Activated CD4-positive, alpha-beta memory T cell treated with anti-CD3 and anti-CD28 coated beads for 36 hours (primary cell): ENCODE results near the gene MYCN. TPM values are rescaled to one million over a fixed set of nuclear protein-coding genes. Genes with fewer than 3 reads are reported as not detected.
"Not testable (repeated sequence)": the region's sequence is repeated elsewhere in the genome, so short reads cannot be mapped to it uniquely, and the experiment has no call there.

Source experiments
- CTCF ChIA-PET: fragments of 350-600 bp; sonication (Branson Sonifier 250); formaldehyde crosslinking; loops from one replicate; lab custom pipeline; 2021; ENCODE audit warnings: antibody characterized with exemption, inconsistent platforms; lab: Charles Lee
- POLR2A ChIA-PET: fragments of 350-600 bp; sonication (Branson Sonifier 250); formaldehyde crosslinking; loops from one replicate; lab custom pipeline; 2021; ENCODE audit warnings: antibody characterized with exemption; lab: Charles Lee
- DNase-seq: peaks from one replicate; pipeline ENCODE4 v3.0.0-alpha.2; 2020
- H3K27ac Mint-ChIP-seq: one replicate; pipeline ENCODE4 v1.8.0; 2021; ENCODE audit warnings: mixed read lengths
- H3K27me3 Mint-ChIP-seq: one replicate; pipeline ENCODE4 v1.8.0; 2021; ENCODE audit warnings: mixed read lengths
- H3K36me3 Mint-ChIP-seq: one replicate; pipeline ENCODE4 v1.8.0; 2021; ENCODE audit warnings: mixed read lengths
- H3K4me1 Mint-ChIP-seq: one replicate; pipeline ENCODE4 v1.8.0; 2021; ENCODE audit warnings: low read depth, mixed read lengths
- H3K4me3 Mint-ChIP-seq: one replicate; pipeline ENCODE4 v1.8.0; 2021; ENCODE audit warnings: mild to moderate bottlenecking, mixed read lengths
- H3K9me3 Mint-ChIP-seq: one replicate; pipeline ENCODE4 v1.8.0; 2021; ENCODE audit warnings: mixed read lengths
- intact Hi-C: fragments of 100-400 bp; cut with micrococcal nuclease; formaldehyde crosslinking; loops from one replicate; pipeline ENCODE4 v1.15.1; 2023
- total RNA-seq, 2 experiments: library from RNA; stranded (reverse); gene quantifications; one replicate each; pipeline ENCODE4 v1.2.3, GENCODE V29; 2021

MYCN gene
- total RNA-seq, 2 experiments from 2014 or later: 0.17 to 0.38 TPM

GRCh38 chr2:15927551-15928218, 12.7 kb upstream of the MYCN start:
- no peak for DNase-seq
- intact Hi-C loops: no loop called here
- peaks cover 4% of the 10 kb centered on the region for H3K27me3 Mint-ChIP-seq
- CTCF ChIA-PET: no interaction called here
- H3K27ac Mint-ChIP-seq: no peak overlapping the region
- no peaks in the 10 kb centered on the region for H3K36me3 Mint-ChIP-seq
- H3K9me3 Mint-ChIP-seq: no peaks in the 10 kb centered on the region
- H3K4me1 Mint-ChIP-seq: no peaks in the 10 kb centered on the region
- POLR2A ChIA-PET: no interaction called here
- no peak overlapping the region for H3K4me3 Mint-ChIP-seq

- H3K27ac Mint-ChIP-seq, H3K27me3 Mint-ChIP-seq, intact Hi-C loops, H3K9me3 Mint-ChIP-seq, POLR2A ChIA-PET, H3K4me3 Mint-ChIP-seq, DNase-seq, H3K4me1 Mint-ChIP-seq, CTCF ChIA-PET, H3K36me3 Mint-ChIP-seq: not testable (repeated sequence)
Measured at GRCh38 chr2:15929008-15929407, 11.3 kb upstream of the MYCN start.

- H3K27me3 Mint-ChIP-seq: peaks cover 4% of the 10 kb centered on the region
- CTCF ChIA-PET: interaction anchor here (1.7 kb wide), 1 partner anchor 10 kb away, joined by 5 read pairs; no protein-coding TSS in a partner anchor
- intact Hi-C loops: loop anchor here (10.0 kb wide), 1 partner anchor 295 kb away; no protein-coding TSS in a partner anchor
Measured at GRCh38 chr2:15929861-15930260, 10.5 kb upstream of the MYCN start.

DNA sequence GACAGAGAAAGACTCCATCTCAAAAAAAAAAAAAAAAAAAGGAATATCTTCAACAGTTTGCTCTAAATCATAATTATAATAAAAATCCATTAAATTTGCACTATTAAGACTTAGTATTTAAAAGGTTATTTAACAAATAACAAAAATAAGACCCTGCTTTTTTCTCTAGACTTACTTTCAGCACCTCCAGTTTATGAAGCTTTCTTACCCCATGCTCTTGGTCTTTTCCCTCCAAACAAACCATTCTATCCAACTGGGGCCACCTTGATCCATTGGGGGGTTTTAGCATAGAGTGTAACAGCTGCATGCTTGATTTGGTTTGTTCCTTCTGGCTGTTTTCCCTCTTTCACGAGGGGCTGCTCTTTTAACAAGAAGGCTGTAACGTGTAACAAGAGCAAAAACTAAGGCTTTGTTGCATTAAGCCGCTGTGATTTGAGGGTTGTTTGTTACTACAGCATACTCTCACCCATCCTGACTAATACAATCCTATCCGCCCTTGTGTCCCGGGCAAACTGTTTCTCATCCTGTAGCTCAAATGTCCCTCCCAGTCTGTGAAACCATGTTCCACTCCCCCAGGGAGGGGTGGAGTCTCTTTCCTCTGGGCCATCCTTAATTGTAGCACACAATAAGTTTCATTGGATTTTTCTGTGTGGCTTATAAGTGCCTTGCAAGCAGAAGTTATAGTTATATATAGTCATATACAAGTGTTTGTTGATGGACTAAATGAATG, 9.6 kb upstream of the MYCN start:
- ChIA-PET CTCF (interaction anchor here (1.7 kb wide), 1 partner anchor 9 kb away, joined by 5 read pairs; no protein-coding TSS in a partner anchor), POLR2A (no interaction called here)
- no peak overlapping the region for H3K27ac Mint-ChIP-seq
- peaks cover 9% of the 10 kb centered on the region for H3K27me3 Mint-ChIP-seq
- no peaks in the 10 kb centered on the region for H3K9me3 Mint-ChIP-seq
- no peak overlapping the region for H3K4me3 Mint-ChIP-seq
- no peaks in the 10 kb centered on the region for H3K4me1 Mint-ChIP-seq
- intact Hi-C loops: loop anchor here (10.0 kb wide), 1 partner anchor 296 kb away; no protein-coding TSS in a partner anchor
- no peaks in the 10 kb centered on the region for H3K36me3 Mint-ChIP-seq
- no peak for DNase-seq

More at GRCh38 chr2:15929861-15930260, 10.5 kb upstream of the MYCN start:
- POLR2A ChIA-PET: no interaction called here
- Mint-ChIP-seq H3K36me3 (no peaks in the 10 kb centered on the region), H3K9me3 (no peaks in the 10 kb centered on the region), H3K4me1 (no peaks in the 10 kb centered on the region), H3K4me3 (no peak overlapping the region), H3K27ac (no peak overlapping the region)
- no peak for DNase-seq

DNA sequence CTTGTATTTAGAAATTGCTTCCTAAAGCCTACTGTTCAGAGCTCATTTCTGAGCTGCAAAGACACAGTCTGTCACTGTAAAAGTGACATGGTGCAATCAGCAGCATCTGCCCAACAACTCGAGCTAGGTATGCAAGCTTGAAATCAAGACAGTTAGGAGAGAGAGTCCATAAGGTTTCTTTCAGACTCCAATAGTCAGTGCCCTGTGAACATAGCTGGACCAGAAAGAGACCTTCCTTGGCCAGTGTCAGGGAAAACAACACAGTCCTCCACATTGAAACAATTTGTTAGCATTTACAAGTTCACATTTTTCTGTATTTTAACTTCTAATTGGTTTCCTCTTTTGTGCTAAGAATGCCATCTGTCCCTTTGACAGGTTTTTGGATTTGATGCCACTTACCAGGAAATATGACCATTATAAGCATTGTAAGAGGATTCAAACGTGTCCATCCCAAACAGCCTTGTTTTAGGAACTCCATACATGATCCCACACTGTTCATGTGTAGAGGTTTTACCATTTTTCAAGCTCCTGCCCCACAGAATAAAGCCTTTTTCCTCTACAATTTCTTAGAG, 8.9 kb upstream of the MYCN start:
- POLR2A ChIA-PET: no interaction called here
- intact Hi-C loops: loop anchor here (10.0 kb wide), 1 partner anchor 297 kb away; no protein-coding TSS in a partner anchor

GRCh38 chr2:15931950-15932349, 8.4 kb upstream of the MYCN start:
- H3K27ac Mint-ChIP-seq: no peak overlapping the region
- no peaks in the 10 kb centered on the region for H3K9me3 Mint-ChIP-seq
- peaks cover 11% of the 10 kb centered on the region for H3K27me3 Mint-ChIP-seq
- no peak for DNase-seq
- H3K4me1 Mint-ChIP-seq: no peaks in the 10 kb centered on the region
- ChIA-PET CTCF (no interaction called here), POLR2A (no interaction called here)
- intact Hi-C loops: loop anchor here (10.0 kb wide), 1 partner anchor 297 kb away; no protein-coding TSS in a partner anchor
- no peak overlapping the region for H3K4me3 Mint-ChIP-seq
- H3K36me3 Mint-ChIP-seq: no peaks in the 10 kb centered on the region

More for the DNA sequence above, 8.9 kb upstream of the MYCN start:
- no peak overlapping the region for H3K27ac Mint-ChIP-seq
- no peak for DNase-seq
- H3K9me3 Mint-ChIP-seq: no peaks in the 10 kb centered on the region
- H3K4me1 Mint-ChIP-seq: no peaks in the 10 kb centered on the region
- H3K36me3 Mint-ChIP-seq: no peaks in the 10 kb centered on the region
- H3K4me3 Mint-ChIP-seq: no peak overlapping the region
- H3K27me3 Mint-ChIP-seq: peaks cover 11% of the 10 kb centered on the region
- CTCF ChIA-PET: interaction anchor here (1.7 kb wide), 1 partner anchor 8 kb away, joined by 5 read pairs; no protein-coding TSS in a partner anchor

DNA sequence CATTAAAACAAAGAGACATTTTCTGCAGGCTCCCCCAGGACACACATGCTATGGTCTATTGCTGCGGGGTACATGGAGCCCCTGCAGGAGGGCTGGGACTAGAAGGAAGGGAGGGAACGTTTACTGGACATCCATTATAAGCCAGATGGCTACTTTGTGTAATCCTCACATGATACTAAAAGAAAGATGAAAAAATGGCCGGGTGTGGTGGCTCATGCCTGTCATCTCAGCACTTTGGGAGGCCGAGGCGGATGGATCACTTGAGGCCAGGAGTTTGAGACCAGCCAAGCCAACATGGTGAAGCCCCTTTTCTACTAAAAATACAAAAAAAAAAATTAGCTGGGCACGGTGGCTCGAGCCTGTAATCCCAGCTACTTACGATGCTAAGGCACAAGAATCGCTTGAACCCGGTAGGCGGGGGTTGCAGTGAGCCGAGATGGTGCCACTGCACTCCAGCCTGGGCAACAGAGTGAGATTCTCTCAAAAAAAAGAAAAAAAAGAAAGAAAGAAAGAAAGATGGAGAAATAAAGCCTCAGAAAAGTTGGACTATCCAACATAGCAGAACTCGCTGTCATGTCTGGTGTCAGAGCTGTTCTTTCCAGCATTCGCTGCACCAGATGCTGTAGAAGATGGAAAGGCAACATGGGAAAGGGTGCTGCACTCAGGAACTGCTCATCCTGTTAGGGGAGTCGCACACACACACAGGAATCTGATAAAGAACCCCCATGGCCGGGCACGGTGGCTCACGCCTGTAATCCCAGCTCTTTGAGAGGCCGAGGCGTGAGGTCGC, 7.8 kb upstream of the MYCN start:
- CTCF ChIA-PET: no interaction called here
- Mint-ChIP-seq H3K9me3 (no peaks in the 10 kb centered on the region), H3K27me3 (peaks cover 12% of the 10 kb centered on the region), H3K4me3 (no peak overlapping the region), H3K4me1 (no peaks in the 10 kb centered on the region), H3K36me3 (no peaks in the 10 kb centered on the region), H3K27ac (no peak overlapping the region)
- no peak for DNase-seq
- intact Hi-C loops: loop anchor here (10.0 kb wide), 1 partner anchor 298 kb away; no protein-coding TSS in a partner anchor
- POLR2A ChIA-PET: no interaction called here

DNA sequence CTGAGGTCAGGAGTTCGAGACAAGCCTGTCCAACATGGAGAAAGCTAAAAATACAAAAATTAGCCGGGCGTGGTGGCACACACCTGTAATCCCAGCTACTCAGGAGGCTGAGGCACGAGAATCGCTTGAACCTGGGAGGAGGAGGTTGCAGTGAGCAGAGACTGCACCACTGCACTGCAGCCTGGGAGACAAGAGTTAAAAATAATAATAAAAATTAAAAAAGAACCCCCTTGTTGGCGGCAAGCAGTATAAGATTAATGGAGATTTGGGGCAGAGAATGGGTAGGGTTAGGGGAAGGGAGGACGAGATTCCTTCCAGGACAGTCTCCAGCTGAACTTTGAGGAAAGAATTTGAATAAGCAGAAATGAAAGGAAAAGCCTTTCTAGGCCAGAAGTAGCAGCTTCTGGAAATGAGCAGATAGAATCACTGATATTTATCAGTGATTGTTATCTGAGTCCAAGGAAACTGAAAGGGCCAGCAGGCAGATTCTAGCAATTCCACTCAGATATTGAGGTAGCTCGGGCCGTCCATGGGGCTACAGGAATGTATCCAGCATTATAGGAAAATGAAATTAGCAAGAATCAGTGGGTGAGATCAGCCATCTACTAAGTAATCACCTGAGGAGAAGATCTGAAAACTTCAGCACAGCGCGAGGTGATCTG, 7.0 kb upstream of the MYCN start:
- intact Hi-C loops: loop anchor here (10.0 kb wide), 1 partner anchor 299 kb away; no protein-coding TSS in a partner anchor
- POLR2A ChIA-PET: no interaction called here

GRCh38 chr2:15934291-15934945, 5.9 kb upstream of the MYCN start:
- Mint-ChIP-seq H3K27me3 (peaks cover 28% of the 10 kb centered on the region), H3K4me1 (peaks cover 3% of the 10 kb centered on the region), H3K27ac (no peak overlapping the region), H3K4me3 (no peak overlapping the region), H3K9me3 (no peaks in the 10 kb centered on the region), H3K36me3 (no peaks in the 10 kb centered on the region)
- ChIA-PET CTCF (interaction anchor here (0.7 kb wide), 1 partner anchor 8 kb away, joined by 4 read pairs; no protein-coding TSS in a partner anchor), POLR2A (no interaction called here)
- DNase-seq: no peak
- intact Hi-C loops: loop anchor here (10.0 kb wide), 1 partner anchor 300 kb away; no protein-coding TSS in a partner anchor

More for the DNA sequence above, 7.0 kb upstream of the MYCN start:
- CTCF ChIA-PET: no interaction called here
- Mint-ChIP-seq H3K9me3 (no peaks in the 10 kb centered on the region), H3K27ac (no peak overlapping the region), H3K4me3 (no peak overlapping the region), H3K4me1 (no peaks in the 10 kb centered on the region), H3K27me3 (peaks cover 17% of the 10 kb centered on the region), H3K36me3 (no peaks in the 10 kb centered on the region)
- no peak for DNase-seq

DNA sequence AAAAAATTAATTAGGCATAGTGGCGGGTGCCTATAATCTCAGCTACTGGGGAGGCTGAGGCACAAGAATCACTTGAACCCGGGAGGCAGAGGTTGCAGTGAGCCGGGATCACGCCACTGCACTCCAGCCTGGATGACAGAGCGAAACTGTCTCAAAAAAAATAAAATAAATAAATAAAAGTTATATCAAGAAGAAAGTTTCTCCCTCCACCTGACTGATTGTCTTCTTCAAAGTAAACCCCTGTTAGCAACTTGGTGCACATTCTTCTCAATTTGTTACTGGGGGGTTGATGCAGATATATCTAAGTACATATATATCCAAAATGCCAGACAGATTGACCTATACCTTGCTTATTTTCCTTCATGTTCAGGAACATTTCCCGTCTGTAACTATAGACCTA, 5.2 kb upstream of the MYCN start:
- no peak overlapping the region for H3K27ac Mint-ChIP-seq
- DNase-seq: no peak
- ChIA-PET POLR2A (no interaction called here), CTCF (no interaction called here)
- peaks cover 28% of the 10 kb centered on the region for H3K27me3 Mint-ChIP-seq
- H3K9me3 Mint-ChIP-seq: no peaks in the 10 kb centered on the region
- no peaks in the 10 kb centered on the region for H3K36me3 Mint-ChIP-seq
- peaks cover 5% of the 10 kb centered on the region for H3K4me1 Mint-ChIP-seq
- intact Hi-C loops: loop anchor here (5.0 to 10.0 kb wide), 2 partner anchors 300 to 347 kb away; no protein-coding TSS in a partner anchor
- H3K4me3 Mint-ChIP-seq: no peak overlapping the region
